H9 (cell line): ENCODE data around the gene FGF22. TPM values are rescaled to one million over a fixed set of nuclear protein-coding genes. Genes with fewer than 3 reads are reported as not detected.

Experiments used
- DNase-seq: peaks from one replicate; pipeline ENCODE4 v3.0.0-alpha.2; 2017
- H2AFZ ChIP-seq: one replicate; pipeline ENCODE4 v1.6.1; 2013; ENCODE audit warnings: mild to moderate bottlenecking, low read length, control low read depth, moderate library complexity
- H2AK5ac ChIP-seq: 2 replicates; pipeline ENCODE4 v1.6.1; 2013; ENCODE audit warnings: low read length, control low read depth, mixed read lengths; ENCODE audit not compliant: insufficient read length
- H2BK120ac ChIP-seq: one replicate; pipeline ENCODE4 v1.6.1; 2013; ENCODE audit warnings: low read depth, mild to moderate bottlenecking, low read length, control low read depth, inconsistent platforms; ENCODE audit not compliant: poor library complexity, severe bottlenecking
- H2BK12ac ChIP-seq: 2 replicates; pipeline ENCODE4 v1.6.1; 2013; ENCODE audit warnings: low read length, control low read depth, mixed read lengths, low read depth; ENCODE audit not compliant: insufficient read length
- H2BK15ac ChIP-seq: 2 replicates; pipeline ENCODE4 v1.6.1; 2013; ENCODE audit warnings: low read depth, low read length, control low read depth
- H2BK20ac ChIP-seq: one replicate; pipeline ENCODE4 v1.6.1; 2013; ENCODE audit warnings: low read depth, mild to moderate bottlenecking, low read length, control low read depth, inconsistent platforms; ENCODE audit not compliant: poor library complexity, severe bottlenecking
- H2BK5ac ChIP-seq: 2 replicates; pipeline ENCODE4 v1.6.1; 2013; ENCODE audit warnings: low read length, control low read depth, mixed read lengths; ENCODE audit not compliant: insufficient read length
- H3K14ac ChIP-seq: 2 replicates; pipeline ENCODE4 v1.6.1; 2013; ENCODE audit warnings: low read length, control low read depth; ENCODE audit not compliant: insufficient read depth
- H3K18ac ChIP-seq: 2 replicates; pipeline ENCODE4 v1.6.1; 2013; ENCODE audit warnings: low read depth, mild to moderate bottlenecking, mixed read lengths, low read length, control low read depth; ENCODE audit not compliant: insufficient read length
- H3K23ac ChIP-seq: 2 replicates; pipeline ENCODE4 v1.6.1; 2013; ENCODE audit warnings: low read length, control low read depth, mixed read lengths, low read depth; ENCODE audit not compliant: insufficient read length
- H3K23me2 ChIP-seq: 2 replicates; pipeline ENCODE4 v1.6.1; 2013; ENCODE audit warnings: low read depth, mild to moderate bottlenecking, mixed read lengths, low read length, control low read depth; ENCODE audit not compliant: insufficient read length, poor library complexity, severe bottlenecking
- H3K27ac ChIP-seq: 2 replicates; pipeline ENCODE4 v1.5.1; 2013; ENCODE audit warnings: low read length, control low read depth, mixed read lengths, low read depth; ENCODE audit not compliant: insufficient read length
- H3K27me3 ChIP-seq: 2 replicates; pipeline ENCODE4 v1.6.1; 2013; ENCODE audit warnings: low read length, control low read depth, inconsistent platforms; ENCODE audit not compliant: insufficient read depth
- H3K4ac ChIP-seq: 2 replicates; pipeline ENCODE4 v1.6.1; 2013; ENCODE audit warnings: low read depth, mild to moderate bottlenecking, control low read depth, inconsistent platforms, low read length, moderate library complexity
- H3K4me1 ChIP-seq: 2 replicates; pipeline ENCODE4 v1.6.1; 2013; ENCODE audit warnings: low read length, control low read depth, inconsistent platforms; ENCODE audit not compliant: insufficient read depth
- H3K4me2 ChIP-seq: 2 replicates; pipeline ENCODE4 v1.6.1; 2013; ENCODE audit warnings: low read length, control low read depth, mixed read lengths; ENCODE audit not compliant: insufficient read length, insufficient read depth
- H3K56ac ChIP-seq: 2 replicates; pipeline ENCODE4 v1.6.1; 2013; ENCODE audit warnings: low read depth, mild to moderate bottlenecking, mixed read lengths, low read length, control low read depth; ENCODE audit not compliant: insufficient read length
- H3K79me1 ChIP-seq: 2 replicates; pipeline ENCODE4 v1.6.1; 2013; ENCODE audit warnings: low read depth, mild to moderate bottlenecking, moderate library complexity, low read length, control low read depth, inconsistent platforms; ENCODE audit not compliant: insufficient read depth, poor library complexity, severe bottlenecking
- H3K79me2 ChIP-seq: 2 replicates; pipeline ENCODE4 v1.6.1; 2013; ENCODE audit warnings: low read length, control low read depth, inconsistent platforms; ENCODE audit not compliant: insufficient read depth
- H3K9ac ChIP-seq: 2 replicates; pipeline ENCODE4 v1.6.1; 2013; ENCODE audit warnings: low read length, control low read depth, mixed read lengths; ENCODE audit not compliant: insufficient read length; ENCODE audit errors: extremely low read depth
- H3K9me3 ChIP-seq: one replicate; pipeline ENCODE4 v1.6.1; 2013; ENCODE audit warnings: low read depth, low read length, inconsistent platforms; ENCODE audit not compliant: control insufficient read depth
- H3T11ph ChIP-seq: one replicate; pipeline ENCODE4 v1.6.1; 2013; ENCODE audit warnings: mild to moderate bottlenecking, low read length, control low read depth, inconsistent platforms
- H4K20me1 ChIP-seq: one replicate; pipeline ENCODE4 v1.6.1; 2013; ENCODE audit not compliant: control insufficient read depth, insufficient read length, insufficient read depth
- H4K5ac ChIP-seq: 2 replicates; pipeline ENCODE4 v1.6.1; 2013; ENCODE audit warnings: low read depth, mild to moderate bottlenecking, mixed read lengths, low read length, control low read depth; ENCODE audit not compliant: insufficient read length
- H4K8ac ChIP-seq: replicated peaks from 2 replicates; pipeline ENCODE4 v1.6.1; 2013; ENCODE audit warnings: low read length, control low read depth, mixed read lengths, low read depth; ENCODE audit not compliant: insufficient read length
- H4K91ac ChIP-seq: 2 replicates; pipeline ENCODE4 v1.6.1; 2013; ENCODE audit warnings: low read depth, mild to moderate bottlenecking, moderate library complexity, mixed read lengths, low read length, control low read depth; ENCODE audit not compliant: insufficient read length
- H3K27ac Mint-ChIP-seq, 3 experiments: 2 replicates in 2 of 3; 3 replicates in 1 of 3; pipeline ENCODE4 v1.8.0; 2020 to 2021; ENCODE audit warnings: mixed read lengths in 3 of 3, mild to moderate bottlenecking in 1 of 3, moderate library complexity in 1 of 3
- H3K27me3 Mint-ChIP-seq: 2 replicates; pipeline ENCODE4 v1.8.0; 2021; ENCODE audit warnings: low read depth, mild to moderate bottlenecking, moderate library complexity, mixed read lengths
- H3K36me3 Mint-ChIP-seq, 3 experiments: 2 replicates in 2 of 3; 3 replicates in 1 of 3; pipeline ENCODE4 v1.8.0; 2020 to 2021; ENCODE audit warnings: low read depth in 3 of 3, mixed read lengths in 3 of 3; ENCODE audit not compliant: insufficient read depth in 1 of 3
- H3K4me1 Mint-ChIP-seq, 2 experiments: 2 replicates each; pipeline ENCODE4 v1.8.0; 2020; ENCODE audit warnings: mixed read lengths in 2 of 2
- H3K4me3 Mint-ChIP-seq, 2 experiments: 2 replicates in 1 of 2; 3 replicates in 1 of 2; pipeline ENCODE4 v1.8.0; 2020 to 2021; ENCODE audit warnings: mild to moderate bottlenecking in 2 of 2, mixed read lengths in 2 of 2, moderate library complexity in 1 of 2
- H3K9me3 Mint-ChIP-seq, 2 experiments: 2 replicates in 1 of 2; 3 replicates in 1 of 2; pipeline ENCODE4 v1.8.0; 2020; ENCODE audit warnings: mild to moderate bottlenecking in 2 of 2, mixed read lengths in 2 of 2, moderate library complexity in 1 of 2
- WGBS: extraction: QIAGEN DNeasy Blood & Tissue Kit; methylation state at CpG from one replicate; pipeline ENCODE4 v1.1.7; 2013; ENCODE audit warnings: missing lambda C conversion rate, low lambda C conversion rate, mixed read lengths; ENCODE audit not compliant: insufficient read length; ENCODE audit errors: extremely low coverage; 5-methylcytosine and 5-hydroxymethylcytosine counted together
- total RNA-seq: library from RNA; stranded (reverse); gene quantifications from 2 replicates; pipeline ENCODE4 v1.2.1, GENCODE V29; 2021
- TF ChIP-seq, protein P1 (sequence below): fragments of 200-600 bp; sonication (generic); conservative IDR thresholded peaks from 3 replicates; pipeline ENCODE4 v1.8.0; 2021; ENCODE audit warnings: antibody characterized with exemption, mild to moderate bottlenecking

The FGF22 gene
- total RNA-seq, 1 experiment from 2014 or later: 0.72 TPM

DNA sequence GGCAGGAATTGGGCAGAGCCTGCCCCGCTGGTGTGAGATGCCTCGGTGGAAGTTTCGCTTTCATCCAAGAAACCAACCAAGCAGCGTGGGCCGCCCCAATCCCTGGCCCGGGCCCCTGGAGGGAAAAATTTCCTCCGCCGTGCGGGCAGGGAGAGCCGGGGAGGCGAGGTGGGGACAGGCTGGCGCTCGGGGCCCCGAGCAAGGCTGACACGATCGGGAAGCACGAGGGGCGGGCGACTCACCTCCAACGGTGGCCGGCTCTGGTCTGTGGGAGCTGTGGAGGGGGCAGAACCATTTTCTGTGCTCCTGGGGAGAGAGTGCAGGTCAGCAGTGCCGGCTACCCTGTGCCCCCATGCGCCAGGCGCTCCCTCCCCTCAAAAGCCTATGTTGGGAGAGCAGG, 12.3 kb downstream of the FGF22 start:
- Mint-ChIP-seq H3K9me3 (no peaks in the 10 kb centered on the region; a peak in 2 of 5 replicates), H3K36me3 (peaks cover 7 to 26% (median 24%) of the 10 kb centered on the region in 3 experiments; a peak in 6 of 7 replicates), H3K27ac (no peak overlapping the region), H3K4me3 (no peak overlapping the region), H3K4me1 (no peaks in the 10 kb centered on the region), H3K27me3 (no peaks in the 10 kb centered on the region)
- Histone ChIP-seq H4K5ac (no peak overlapping the region), H2BK20ac (no peak overlapping the region), H3K79me1 (peaks cover 11% of the 10 kb centered on the region), H2BK5ac (no peak overlapping the region), H2BK120ac (no peak overlapping the region), H4K91ac (no peak overlapping the region), H2AFZ (no peak overlapping the region), H3T11ph (no peak overlapping the region), H3K4me2 (no peak overlapping the region), H3K4ac (no peak overlapping the region), H3K27me3 (no peaks in the 10 kb centered on the region), H2BK12ac (no peak overlapping the region), H3K27ac (no peak overlapping the region), H3K14ac (no peak overlapping the region), H2BK15ac (no peak overlapping the region), H3K9me3 (no peaks in the 10 kb centered on the region), H4K8ac (no peak overlapping the region), H3K9ac (no peak overlapping the region), H2AK5ac (no peak overlapping the region), H3K18ac (no peak overlapping the region), H3K23ac (no peak overlapping the region), H3K23me2 (no peaks in the 10 kb centered on the region), H3K4me1 (no peaks in the 10 kb centered on the region), H3K56ac (no peak overlapping the region), H4K20me1 (peaks cover 7% of the 10 kb centered on the region), H3K79me2 (peaks cover 32% of the 10 kb centered on the region)
- TF ChIP-seq, protein P1, sequence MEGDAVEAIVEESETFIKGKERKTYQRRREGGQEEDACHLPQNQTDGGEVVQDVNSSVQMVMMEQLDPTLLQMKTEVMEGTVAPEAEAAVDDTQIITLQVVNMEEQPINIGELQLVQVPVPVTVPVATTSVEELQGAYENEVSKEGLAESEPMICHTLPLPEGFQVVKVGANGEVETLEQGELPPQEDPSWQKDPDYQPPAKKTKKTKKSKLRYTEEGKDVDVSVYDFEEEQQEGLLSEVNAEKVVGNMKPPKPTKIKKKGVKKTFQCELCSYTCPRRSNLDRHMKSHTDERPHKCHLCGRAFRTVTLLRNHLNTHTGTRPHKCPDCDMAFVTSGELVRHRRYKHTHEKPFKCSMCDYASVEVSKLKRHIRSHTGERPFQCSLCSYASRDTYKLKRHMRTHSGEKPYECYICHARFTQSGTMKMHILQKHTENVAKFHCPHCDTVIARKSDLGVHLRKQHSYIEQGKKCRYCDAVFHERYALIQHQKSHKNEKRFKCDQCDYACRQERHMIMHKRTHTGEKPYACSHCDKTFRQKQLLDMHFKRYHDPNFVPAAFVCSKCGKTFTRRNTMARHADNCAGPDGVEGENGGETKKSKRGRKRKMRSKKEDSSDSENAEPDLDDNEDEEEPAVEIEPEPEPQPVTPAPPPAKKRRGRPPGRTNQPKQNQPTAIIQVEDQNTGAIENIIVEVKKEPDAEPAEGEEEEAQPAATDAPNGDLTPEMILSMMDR: no peak
- DNase-seq: no peak
- no CpG with 5 or more reads among the region's 24 CpGs for WGBS
